Measurements from ENCODE around the gene RILPL2. TPM values are rescaled to one million over a fixed set of nuclear protein-coding genes. Genes with fewer than 3 reads are reported as not detected.

The RILPL2 gene
- total and polyA plus RNA-seq, 9 of the 15 experiments (the other 6 are each of a cell fraction or from before 2014, with no cell fraction given) = 0.61 to 5.8 (median 4.3) TPM

- FAIRE-seq = no peak
- POLR2A ChIA-PET = no interaction called here
- H2AFZ ChIP-seq (ENCODE audit: low read depth, low read length) = no peak overlapping the region
These were observed 9.8 kb upstream of the RILPL2 start for GRCh38 chr12:123446333-123446713.

More at GRCh38 chr12:123446333-123446713, 9.8 kb upstream of the RILPL2 start:
- no peaks in the 10 kb centered on the region for H4K20me1 ChIP-seq (replicated peaks; ENCODE audit: control insufficient read depth, insufficient read depth, low read length)
- no TSS peak for BruUV-seq (replicated peaks)
- WGBS (ENCODE audit: insufficient coverage, low coverage, missing lambda C conversion rate) = 40% methylated on average over 4 of the region's 4 CpGs
- H3K36me3 ChIP-seq (ENCODE audit: control insufficient read depth, insufficient read depth, low read length) = no peaks in the 10 kb centered on the region
- H3K27me3 ChIP-seq (ENCODE audit: control insufficient read depth in 2 of 2, insufficient read depth in 2 of 2, low read length in 2 of 2) = no peaks in the 10 kb centered on the region
- no peaks in the 10 kb centered on the region for H3K79me2 ChIP-seq (ENCODE audit: control insufficient read depth, insufficient read depth, low read length)
- in situ Hi-C loops (cut with MboI) (no loop called here), intact Hi-C loops (cut with micrococcal nuclease) (no loop called here)
- no peak for TF ChIP-seq XRCC3 (IDR thresholded peaks at IDR 0.05)
- TF ChIP-seq ZBTB2 (IDR thresholded peaks at IDR 0.05) = no peak
- no peak for TF ChIP-seq NELFE (IDR thresholded peaks at IDR 0.05; ENCODE audit: insufficient read depth, insufficient read length)
- TF ChIP-seq ZFX (CRISPR knock-in tag; IDR thresholded peaks at IDR 0.05) = 0 out of 2 replicates have a peak, but pooled peaks have one; percentile 25
- ATAC-seq (no peak), DNase-seq (ENCODE audit: extremely low read depth in 1 of 4, low spot score in 3 of 4) (no peak)
- no peaks in the 10 kb centered on the region for H3K9me1 ChIP-seq (ENCODE audit: control insufficient read depth, insufficient read depth, low read length)
- peaks cover 3 to 9% of the 10 kb centered on the region in 2 experiments; a peak in 3 of 5 replicates for H3K4me1 ChIP-seq (replicated peaks in 1 of 2; ENCODE audit: control insufficient read depth in 2 of 2, insufficient read depth in 2 of 2, low read length in 2 of 2)
- CTCF ChIA-PET (ENCODE audit: low intra/inter-chr PET ratio) = interaction anchor here (0.6 kb wide), 1 partner anchor 59 kb away, joined by 3 read pairs; no protein-coding TSS in a partner anchor
- no peaks in the 10 kb centered on the region for H3K9me3 ChIP-seq (replicated peaks; ENCODE audit: control insufficient read depth, insufficient read depth, low read depth, low read length)
- H3K27ac ChIP-seq (ENCODE audit: extremely low read depth, low read depth, low read length) = no peak overlapping the region
- no peak overlapping the region for H3K9ac ChIP-seq (ENCODE audit: insufficient read depth in 1 of 2, low read depth in 2 of 2, low read length in 2 of 2)
- no peak overlapping the region for H3K4me3 ChIP-seq
- H3K4me2 ChIP-seq (ENCODE audit: insufficient read depth, low read length) = no peak overlapping the region

Data from K562 (cell line).